DND-41 (cell line): ENCODE measurements around the gene CTRB1.

Experiments
- EZH2 ChIP-seq: IDR thresholded peaks from 3 replicates; pipeline ENCODE4 v1.6.1; 2012; ENCODE audit warnings: borderline replicate concordance, low read depth, mild to moderate bottlenecking, moderate library complexity, low read length, inconsistent platforms; ENCODE audit not compliant: severe bottlenecking
- TF ChIP-seq, protein P1 (sequence below): IDR thresholded peaks from 2 replicates; pipeline ENCODE4 v1.5.1; 2012; ENCODE audit warnings: borderline replicate concordance, low read length, moderate library complexity, mild to moderate bottlenecking; ENCODE audit not compliant: poor library complexity, severe bottlenecking; ENCODE audit errors: extremely low read depth

DNA sequence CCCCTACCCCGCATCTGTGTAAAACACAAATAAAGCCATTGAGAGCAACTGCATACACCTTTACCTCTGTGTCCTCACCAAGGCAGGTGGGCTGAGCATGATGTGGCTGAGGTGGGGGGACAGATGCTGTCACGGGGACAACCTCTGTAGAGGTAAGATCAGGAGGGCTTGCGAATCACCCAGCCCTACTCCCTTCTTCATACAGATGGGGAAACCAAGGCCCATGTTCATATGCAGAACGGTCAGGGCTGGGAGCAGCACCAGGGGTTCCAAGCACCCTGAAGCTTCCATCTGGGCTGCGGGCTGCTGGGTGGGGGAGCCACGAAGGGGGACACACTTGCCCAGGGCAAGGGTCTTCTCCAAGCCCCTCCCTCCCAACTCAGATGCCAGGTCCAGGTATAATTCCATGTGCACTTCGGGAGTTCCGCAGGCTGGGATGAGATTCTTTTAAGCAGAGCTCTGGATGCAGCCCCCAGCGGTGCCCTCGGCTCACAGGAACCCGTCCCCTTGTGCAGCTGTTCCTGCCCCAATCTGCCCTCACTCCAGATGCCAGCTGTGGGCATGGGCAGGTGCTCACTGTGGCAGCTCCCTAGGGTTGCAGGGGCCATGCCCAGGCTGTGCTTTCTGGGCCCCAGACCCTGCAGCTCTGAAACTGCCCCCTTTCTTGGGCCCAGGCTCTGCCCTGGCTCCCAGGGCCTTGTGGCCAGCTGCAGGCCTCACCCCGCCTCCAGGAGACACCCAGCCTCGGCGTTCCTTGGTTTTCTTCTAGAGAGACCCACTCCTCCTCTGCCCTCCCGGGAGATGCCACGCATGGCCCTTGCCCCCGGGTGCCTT, 9.6 kb downstream of the CTRB1 start:
- TF ChIP-seq, protein P1, sequence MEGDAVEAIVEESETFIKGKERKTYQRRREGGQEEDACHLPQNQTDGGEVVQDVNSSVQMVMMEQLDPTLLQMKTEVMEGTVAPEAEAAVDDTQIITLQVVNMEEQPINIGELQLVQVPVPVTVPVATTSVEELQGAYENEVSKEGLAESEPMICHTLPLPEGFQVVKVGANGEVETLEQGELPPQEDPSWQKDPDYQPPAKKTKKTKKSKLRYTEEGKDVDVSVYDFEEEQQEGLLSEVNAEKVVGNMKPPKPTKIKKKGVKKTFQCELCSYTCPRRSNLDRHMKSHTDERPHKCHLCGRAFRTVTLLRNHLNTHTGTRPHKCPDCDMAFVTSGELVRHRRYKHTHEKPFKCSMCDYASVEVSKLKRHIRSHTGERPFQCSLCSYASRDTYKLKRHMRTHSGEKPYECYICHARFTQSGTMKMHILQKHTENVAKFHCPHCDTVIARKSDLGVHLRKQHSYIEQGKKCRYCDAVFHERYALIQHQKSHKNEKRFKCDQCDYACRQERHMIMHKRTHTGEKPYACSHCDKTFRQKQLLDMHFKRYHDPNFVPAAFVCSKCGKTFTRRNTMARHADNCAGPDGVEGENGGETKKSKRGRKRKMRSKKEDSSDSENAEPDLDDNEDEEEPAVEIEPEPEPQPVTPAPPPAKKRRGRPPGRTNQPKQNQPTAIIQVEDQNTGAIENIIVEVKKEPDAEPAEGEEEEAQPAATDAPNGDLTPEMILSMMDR: no peak
- no peak for TF ChIP-seq EZH2
